Testis (tissue), 2 donors: ENCODE data around the gene MYL10.

ENCODE experiments used
- CTCF ChIP-seq, 3 experiments: fragments of 450-650 bp in 2 of 3; fragments of 200-600 bp in 1 of 3; sonication (generic) in 1 of 3; IDR thresholded peaks; one replicate each; pipeline ENCODE4 v1.5.1; 2016 to 2019; ENCODE audit warnings: antibody characterized with exemption in 3 of 3, mild to moderate bottlenecking in 2 of 3, moderate library complexity in 1 of 3
- POLR2A ChIP-seq: fragments of 450-650 bp; IDR thresholded peaks from one replicate; pipeline ENCODE4 v1.6.1; 2017; ENCODE audit warnings: antibody characterized with exemption, mild to moderate bottlenecking, moderate library complexity

GRCh38 chr7:101614098-101614938 is 14.8 kb downstream of the MYL10 start:
- no peak for TF ChIP-seq POLR2A
- no peak for TF ChIP-seq CTCF (IDR thresholded peaks at IDR 0.05)
